Lung (tissue), 12 donors: Measurements from ENCODE around the gene CALB2. TPM values are rescaled to one million over a fixed set of nuclear protein-coding genes. Genes with fewer than 3 reads are reported as not detected.

Experiments
- ATAC-seq: fragments of 200-7000 bp; cut with Tn5 transposase; one replicate; pipeline ENCODE4 v1.9.1; 2020; ENCODE audit warnings: moderate number of reproducible peaks; ENCODE audit not compliant: insufficient read depth, low FRiP score
- DNase-seq, 3 donors: peaks; one replicate each; pipeline ENCODE4 v3.0.0-alpha.2; 2013 to 2017
- H3K27ac ChIP-seq, 2 donors: one replicate each; pipeline ENCODE4 v1.5.1; 2013; ENCODE audit warnings: mild to moderate bottlenecking in 2 of 2, moderate library complexity in 2 of 2, control low read depth in 1 of 2, inconsistent platforms in 1 of 2, low read depth in 1 of 2, low read length in 1 of 2
- H3K27me3 ChIP-seq, 3 donors: one replicate each; pipeline ENCODE4 v1.5.1; 2013; ENCODE audit warnings: low read length in 2 of 3; ENCODE audit not compliant: control insufficient read depth in 3 of 3, insufficient read depth in 3 of 3
- H3K36me3 ChIP-seq, 4 donors: one replicate each; pipeline ENCODE4 v1.5.1; 2013; ENCODE audit warnings: low read length in 4 of 4, mild to moderate bottlenecking in 1 of 4, moderate library complexity in 1 of 4; ENCODE audit not compliant: control insufficient read depth in 4 of 4, insufficient read depth in 4 of 4
- H3K4me1 ChIP-seq, 5 donors: one replicate each; pipeline ENCODE4 v1.5.1; 2013; ENCODE audit warnings: low read length in 5 of 5, mild to moderate bottlenecking in 2 of 5, moderate library complexity in 1 of 5; ENCODE audit not compliant: control insufficient read depth in 5 of 5, insufficient read depth in 5 of 5
- H3K4me3 ChIP-seq: one replicate; pipeline ENCODE4 v1.5.1; 2013; ENCODE audit warnings: mild to moderate bottlenecking, control low read depth, moderate library complexity
- H3K9ac ChIP-seq, 2 donors: one replicate each; pipeline ENCODE4 v1.5.1; 2013; ENCODE audit warnings: low read length in 2 of 2, control low read depth in 1 of 2; ENCODE audit not compliant: insufficient read depth in 1 of 2
- H3K9me3 ChIP-seq, 4 donors: one replicate each; pipeline ENCODE4 v1.5.1; 2013; ENCODE audit warnings: low read length in 3 of 4, mild to moderate bottlenecking in 1 of 4, moderate library complexity in 1 of 4; ENCODE audit not compliant: control insufficient read depth in 4 of 4, insufficient read depth in 3 of 4
- WGBS, 2 donors: extraction: QIAGEN DNeasy Blood & Tissue Kit; methylation state at CpG; one replicate each; pipeline ENCODE4 v1.1.7; 2013; 5-methylcytosine and 5-hydroxymethylcytosine counted together
- polyA plus RNA-seq, 2 donors: library from polyadenylated mRNA; stranded (reverse); fragments of 200-250 nt; gene quantifications; one replicate each; pipeline ENCODE4 v1.2.1, GENCODE V29; 2013
- total RNA-seq, 2 donors: library from RNA; depleted of rRNA in 1 of 2; stranded (reverse); fragments of >200 nt in 1 of 2; gene quantifications; one replicate each; pipeline ENCODE4 v1.2.1, GENCODE V29; 2014 to 2021
- TF ChIP-seq, protein P1 (sequence below): IDR thresholded peaks from 2 replicates; pipeline ENCODE4 v1.5.1; 2012; ENCODE audit warnings: mild to moderate bottlenecking; ENCODE audit errors: control extremely low read depth, extremely low read depth
- donor health status: control.
- donor health status: control.
- donor health status: Bipolar disorder and iron deficiency.
- donor health status: healthy.
- donor health status: DM: yes; HTN: yes; CAD: no.

CALB2 gene
- total and polyA plus RNA-seq, 4 donors: 0.02 to 11.7 (median 1.2) TPM

DNA sequence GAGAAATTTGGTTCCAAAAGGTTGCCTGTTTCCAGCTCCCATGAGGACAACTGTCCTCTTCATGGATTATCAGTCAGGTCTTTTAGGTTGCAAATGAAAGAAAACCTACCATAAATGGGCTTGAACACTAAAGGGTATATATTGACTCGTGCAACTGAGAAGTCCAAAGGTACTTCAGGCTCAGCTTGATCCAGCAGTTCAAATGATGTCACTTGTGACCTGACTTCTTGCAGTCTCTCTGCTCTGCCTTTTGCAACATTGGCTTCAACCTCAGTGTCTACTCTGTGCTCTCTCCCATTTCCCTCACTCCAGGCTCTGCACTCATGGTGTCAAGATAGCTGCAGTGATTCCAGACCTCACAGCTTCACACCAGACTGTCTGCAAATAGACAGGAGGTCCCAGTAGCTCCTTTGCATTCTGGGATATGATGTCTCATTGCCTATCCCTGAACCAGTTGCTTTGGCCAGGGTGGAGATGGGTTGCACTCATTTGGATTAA lies 5.5 kb upstream of the CALB2 start:
- ATAC-seq: no peak
- H3K9me3 ChIP-seq: peaks cover 0 to 2% (median 0%) of the 10 kb centered on the region in 4 donors
- peaks cover 0 to 3% (median 0%) of the 10 kb centered on the region in 5 donors for H3K4me1 ChIP-seq
- TF ChIP-seq, protein P1, sequence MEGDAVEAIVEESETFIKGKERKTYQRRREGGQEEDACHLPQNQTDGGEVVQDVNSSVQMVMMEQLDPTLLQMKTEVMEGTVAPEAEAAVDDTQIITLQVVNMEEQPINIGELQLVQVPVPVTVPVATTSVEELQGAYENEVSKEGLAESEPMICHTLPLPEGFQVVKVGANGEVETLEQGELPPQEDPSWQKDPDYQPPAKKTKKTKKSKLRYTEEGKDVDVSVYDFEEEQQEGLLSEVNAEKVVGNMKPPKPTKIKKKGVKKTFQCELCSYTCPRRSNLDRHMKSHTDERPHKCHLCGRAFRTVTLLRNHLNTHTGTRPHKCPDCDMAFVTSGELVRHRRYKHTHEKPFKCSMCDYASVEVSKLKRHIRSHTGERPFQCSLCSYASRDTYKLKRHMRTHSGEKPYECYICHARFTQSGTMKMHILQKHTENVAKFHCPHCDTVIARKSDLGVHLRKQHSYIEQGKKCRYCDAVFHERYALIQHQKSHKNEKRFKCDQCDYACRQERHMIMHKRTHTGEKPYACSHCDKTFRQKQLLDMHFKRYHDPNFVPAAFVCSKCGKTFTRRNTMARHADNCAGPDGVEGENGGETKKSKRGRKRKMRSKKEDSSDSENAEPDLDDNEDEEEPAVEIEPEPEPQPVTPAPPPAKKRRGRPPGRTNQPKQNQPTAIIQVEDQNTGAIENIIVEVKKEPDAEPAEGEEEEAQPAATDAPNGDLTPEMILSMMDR: no peak
- H3K36me3 ChIP-seq: no peaks in the 10 kb centered on the region
- peaks cover 0 to 10% (median 2%) of the 10 kb centered on the region in 3 donors for H3K27me3 ChIP-seq
- 79 to 96% methylated on average over 1 of the region's 1 CpG for WGBS, 2 donors
- peak overlapping the region; percentile 7 for H3K4me3 ChIP-seq
- no peak overlapping the region for H3K27ac ChIP-seq
- no peak for DNase-seq
- H3K9ac ChIP-seq: no peak overlapping the region

DNA sequence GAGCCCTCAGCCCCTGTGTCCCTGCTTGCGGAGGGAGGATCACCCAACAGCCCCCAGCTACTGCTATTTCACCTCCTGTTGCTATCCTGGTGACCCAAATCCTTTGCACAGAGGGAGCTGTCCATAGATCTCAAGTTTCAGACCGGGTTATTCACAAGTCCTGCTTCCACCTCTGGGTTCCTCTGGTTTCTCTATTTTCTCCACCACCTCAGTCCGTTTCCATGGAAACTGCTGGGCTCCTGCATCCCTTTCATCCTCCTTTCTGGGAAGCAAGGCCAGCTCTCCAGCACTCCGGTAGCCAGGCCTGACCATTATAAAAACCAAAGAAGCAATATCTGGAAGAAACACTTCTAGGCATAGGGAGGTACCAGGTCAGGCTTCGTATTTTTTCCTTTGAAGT lies 4.8 kb upstream of the CALB2 start:
- TF ChIP-seq, protein P1: no peak
- H3K9ac ChIP-seq: no peak overlapping the region
- H3K36me3 ChIP-seq: no peaks in the 10 kb centered on the region
- H3K9me3 ChIP-seq: peaks cover 0 to 2% (median 0%) of the 10 kb centered on the region in 4 donors
- peaks cover 0 to 13% (median 2%) of the 10 kb centered on the region in 3 donors for H3K27me3 ChIP-seq
- ATAC-seq (no peak), DNase-seq (no peak)
- H3K27ac ChIP-seq: no peak overlapping the region
- no peak overlapping the region for H3K4me3 ChIP-seq
- peaks cover 0 to 3% (median 0%) of the 10 kb centered on the region in 5 donors for H3K4me1 ChIP-seq
- 50 to 68% methylated on average over 5 of the region's 5 CpGs for WGBS, 2 donors

DNA sequence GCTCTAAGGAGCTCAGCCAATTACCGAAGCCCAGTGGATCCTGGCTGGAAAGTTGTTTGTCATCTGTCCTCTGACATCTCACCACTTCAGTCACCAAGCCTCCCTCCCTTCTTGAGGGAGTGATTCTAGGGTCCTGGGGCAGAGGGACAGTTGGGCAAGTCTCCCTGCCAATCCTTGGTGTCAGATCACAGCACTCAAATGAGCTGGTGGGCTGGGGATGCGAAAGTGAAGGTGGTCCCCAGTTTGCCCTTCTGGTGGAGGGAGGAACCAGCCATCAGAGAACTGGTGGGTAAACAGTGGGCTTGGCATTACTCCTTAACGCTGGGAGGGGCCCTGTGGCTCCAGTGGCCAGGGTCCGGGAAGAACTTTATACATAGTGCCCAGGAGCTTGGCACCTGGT lies 4.4 kb upstream of the CALB2 start:
- DNase-seq (no peak), ATAC-seq (no peak)
- Histone ChIP-seq H3K4me3 (no peak overlapping the region), H3K27ac (no peak overlapping the region), H3K9ac (no peak overlapping the region), H3K27me3 (peaks cover 0 to 17% (median 2%) of the 10 kb centered on the region in 3 donors), H3K36me3 (no peaks in the 10 kb centered on the region), H3K4me1 (peaks cover 0 to 3% (median 0%) of the 10 kb centered on the region in 5 donors), H3K9me3 (peaks cover 0 to 2% (median 0%) of the 10 kb centered on the region in 4 donors)
- TF ChIP-seq, protein P1: no peak
- WGBS, 2 donors: 75 to 78% methylated on average over 4 of the region's 4 CpGs
